DOHH2 (cell line): ENCODE measurements around the gene LARGE1.

Source experiments
- H3F3A ChIP-seq: fragments of 200-600 bp; sonication (generic), shearing (Covaris generic); 2 replicates; pipeline ENCODE4 v1.6.0; 2016; ENCODE audit warnings: antibody characterized with exemption, mild to moderate bottlenecking; ENCODE audit not compliant: control insufficient read depth, insufficient read depth
- H3K27ac ChIP-seq: fragments of 200-600 bp; sonication (generic); 2 replicates; pipeline ENCODE4 v1.5.1; 2014; ENCODE audit warnings: low read depth, mild to moderate bottlenecking, low read length, moderate library complexity
- H3K27me3 ChIP-seq: fragments of 200-600 bp; sonication (generic); 2 replicates; pipeline ENCODE4 v1.6.1; 2014; ENCODE audit warnings: mild to moderate bottlenecking, low read length, mixed read lengths; ENCODE audit not compliant: control insufficient read depth
- H3K36me3 ChIP-seq: fragments of 200-600 bp; sonication (generic); 2 replicates; pipeline ENCODE4 v1.6.1; 2014; ENCODE audit warnings: mild to moderate bottlenecking, low read length, moderate library complexity, mixed read lengths; ENCODE audit not compliant: control insufficient read depth
- H3K4me1 ChIP-seq: fragments of 200-600 bp; sonication (generic); 2 replicates; pipeline ENCODE4 v1.6.1; 2014; ENCODE audit warnings: mild to moderate bottlenecking, low read length, mixed read lengths; ENCODE audit not compliant: control insufficient read depth
- H3K4me2 ChIP-seq: fragments of 200-600 bp; sonication (generic); 2 replicates; pipeline ENCODE4 v1.6.0; 2014; ENCODE audit warnings: mild to moderate bottlenecking, low read length, moderate library complexity
- H3K4me3 ChIP-seq: fragments of 200-600 bp; sonication (generic); 2 replicates; pipeline ENCODE4 v1.5.1; 2014; ENCODE audit warnings: mild to moderate bottlenecking, low read length, mixed read lengths
- H3K79me2 ChIP-seq: fragments of 200-600 bp; sonication (generic); 2 replicates; pipeline ENCODE4 v1.6.1; 2014; ENCODE audit warnings: mild to moderate bottlenecking, low read length, mixed read lengths; ENCODE audit not compliant: control insufficient read depth
- H3K9me2 ChIP-seq: fragments of 200-600 bp; sonication (generic); replicated peaks from 2 replicates; pipeline ENCODE4 v1.6.1; 2014; ENCODE audit warnings: mild to moderate bottlenecking, low read length, mixed read lengths; ENCODE audit not compliant: control insufficient read depth
- H3K9me3 ChIP-seq: fragments of 200-600 bp; sonication (generic); 2 replicates; pipeline ENCODE4 v1.6.1; 2014; ENCODE audit warnings: antibody characterized with exemption, low read length, mixed read lengths; ENCODE audit not compliant: control insufficient read depth, insufficient read depth
- H4K20me1 ChIP-seq: fragments of 200-600 bp; sonication (generic); 2 replicates; pipeline ENCODE4 v1.6.0; 2014; ENCODE audit warnings: low read depth, mild to moderate bottlenecking, antibody characterized with exemption, low read length, moderate library complexity; ENCODE audit not compliant: control insufficient read depth, insufficient read depth
- CTCF ChIP-seq: fragments of 200-600 bp; sonication (generic); IDR thresholded peaks from one replicate; pipeline ENCODE4 v1.5.1; 2014; ENCODE audit warnings: antibody characterized with exemption, mild to moderate bottlenecking, low read depth, low read length; ENCODE audit not compliant: poor library complexity, severe bottlenecking
- EZH2phosphoT487 ChIP-seq: fragments of 200-600 bp; sonication (generic); IDR thresholded peaks from 2 replicates; pipeline ENCODE4 v1.6.1; 2017; ENCODE audit warnings: borderline replicate concordance, mild to moderate bottlenecking, antibody characterized with exemption, low read length, moderate library complexity, mixed read lengths

LARGE1 gene

DNA sequence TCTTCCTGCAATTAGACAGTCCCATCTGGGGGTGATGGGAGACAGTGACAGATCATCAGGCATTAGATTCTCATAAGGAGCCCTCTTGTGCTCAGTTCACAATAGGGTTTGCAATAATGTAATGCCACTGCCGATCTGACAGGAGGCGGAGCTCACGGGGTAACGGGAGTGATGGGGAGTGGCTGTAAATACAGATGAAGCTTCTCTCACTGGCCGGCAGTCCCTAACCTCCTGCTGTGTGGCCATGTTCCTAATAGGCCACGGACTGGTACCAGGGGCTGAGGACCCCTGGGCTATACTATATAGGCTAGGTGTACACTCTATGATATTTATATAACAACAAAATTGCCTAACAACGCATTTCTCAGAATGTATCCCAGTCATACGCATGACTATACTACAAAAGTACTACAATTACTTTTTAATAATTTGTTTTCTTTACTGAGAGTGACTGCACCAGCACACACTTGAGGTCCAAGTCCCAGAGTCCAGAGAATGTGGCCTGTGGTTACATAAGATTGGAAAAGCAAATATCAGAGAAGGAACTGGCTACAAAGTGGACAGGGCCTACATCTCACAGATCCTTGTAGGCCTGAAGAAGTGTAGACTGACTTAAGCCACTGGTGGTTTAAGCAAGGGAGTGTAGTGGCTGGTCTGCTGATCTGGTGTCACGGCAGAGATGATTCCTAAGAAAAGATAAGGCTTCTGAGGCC, 200.0 kb downstream of the LARGE1 start:
- no peaks in the 10 kb centered on the region for H3F3A ChIP-seq

DNA sequence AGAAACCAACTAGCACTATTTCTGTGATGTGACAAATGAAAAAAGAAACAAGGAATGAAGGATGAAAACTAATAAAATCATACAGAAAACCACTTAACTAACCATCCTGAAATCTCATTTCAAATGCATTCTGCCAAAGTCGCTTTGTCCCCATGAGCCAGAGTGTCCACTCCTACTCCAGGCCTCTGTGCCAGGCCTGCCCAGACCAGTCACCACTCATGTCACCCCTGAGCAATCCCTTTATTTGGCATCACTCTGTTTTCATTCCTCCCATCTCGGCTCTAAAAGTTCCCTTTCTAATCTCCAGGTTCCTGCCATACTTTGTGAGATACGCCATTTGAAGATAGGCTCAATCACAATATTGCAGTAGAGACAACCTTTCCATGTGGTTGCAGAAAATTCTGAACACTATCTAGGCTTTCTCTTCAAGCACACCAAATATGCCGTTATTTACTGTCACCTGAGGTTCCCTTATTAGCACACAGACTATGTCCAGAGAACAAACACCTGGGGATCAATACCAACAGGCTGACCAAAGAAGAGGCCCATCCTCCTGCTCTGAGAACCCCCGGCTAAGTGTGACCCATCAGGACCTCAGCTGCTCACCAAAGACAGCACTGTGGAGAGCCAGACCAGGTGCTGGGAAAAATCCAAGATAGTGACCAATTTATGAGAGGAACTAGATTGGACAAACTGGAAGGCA, 202.4 kb downstream of the LARGE1 start:
- no peaks in the 10 kb centered on the region for H3K27me3 ChIP-seq
- H3F3A ChIP-seq, result no peaks in the 10 kb centered on the region
- H3K9me3 ChIP-seq, result peaks cover 4% of the 10 kb centered on the region; the same call in 1 of the 2 replicates
- no peak overlapping the region for H3K4me3 ChIP-seq
- no peaks in the 10 kb centered on the region for H3K9me2 ChIP-seq
- no peak overlapping the region for H3K27ac ChIP-seq
- H3K79me2 ChIP-seq, result no peaks in the 10 kb centered on the region
- H4K20me1 ChIP-seq, result no peaks in the 10 kb centered on the region
- no peak for TF ChIP-seq CTCF
- TF ChIP-seq EZH2phosphoT487, result no peak
- no peak overlapping the region for H3K4me2 ChIP-seq
- H3K4me1 ChIP-seq, result no peaks in the 10 kb centered on the region
- no peaks in the 10 kb centered on the region for H3K36me3 ChIP-seq

More for the DNA sequence above, 200.0 kb downstream of the LARGE1 start:
- TF ChIP-seq CTCF (no peak), EZH2phosphoT487 (no peak)
- Histone ChIP-seq H4K20me1 (no peaks in the 10 kb centered on the region), H3K4me2 (no peak overlapping the region), H3K9me2 (no peaks in the 10 kb centered on the region), H3K9me3 (no peaks in the 10 kb centered on the region), H3K36me3 (no peaks in the 10 kb centered on the region), H3K27ac (no peak overlapping the region), H3K27me3 (no peaks in the 10 kb centered on the region), H3K4me3 (no peak overlapping the region), H3K4me1 (no peaks in the 10 kb centered on the region), H3K79me2 (no peaks in the 10 kb centered on the region)

GRCh38 chr22:33715237-33715985, 204.9 kb downstream of the LARGE1 start:
- Histone ChIP-seq H3K27ac (no peak overlapping the region), H3K4me3 (no peak overlapping the region), H3K36me3 (no peaks in the 10 kb centered on the region), H4K20me1 (no peaks in the 10 kb centered on the region), H3K9me3 (peaks cover 4% of the 10 kb centered on the region; the same call in 1 of the 2 replicates), H3K4me1 (no peaks in the 10 kb centered on the region), H3F3A (no peaks in the 10 kb centered on the region), H3K9me2 (no peaks in the 10 kb centered on the region), H3K79me2 (no peaks in the 10 kb centered on the region), H3K27me3 (no peaks in the 10 kb centered on the region), H3K4me2 (no peak overlapping the region)
- TF ChIP-seq CTCF (no peak), EZH2phosphoT487 (no peak)
